Activated effector memory CD4-positive, alpha-beta T cell treated with anti-CD3 and anti-CD28 coated beads, Interleukin-2, amount 50 U/mL, for 16 hours (primary cell): Measurements from ENCODE around the gene CHST1.

Experiments
- DNase-seq: peaks from one replicate; pipeline ENCODE4 v3.0.0-alpha.2; 2020

Gene CHST1

GRCh38 chr11:45599161-45599943 lies 66.1 kb downstream of the CHST1 start:
- DNase-seq, result no peak
